NCI-H1436 (cell line): ENCODE data around the gene KAT7.

Experiments used
- DNase-seq: peaks from one replicate; lab custom pipeline; 2025; lab: John Stamatoyannopoulos, UW

Gene KAT7

DNA sequence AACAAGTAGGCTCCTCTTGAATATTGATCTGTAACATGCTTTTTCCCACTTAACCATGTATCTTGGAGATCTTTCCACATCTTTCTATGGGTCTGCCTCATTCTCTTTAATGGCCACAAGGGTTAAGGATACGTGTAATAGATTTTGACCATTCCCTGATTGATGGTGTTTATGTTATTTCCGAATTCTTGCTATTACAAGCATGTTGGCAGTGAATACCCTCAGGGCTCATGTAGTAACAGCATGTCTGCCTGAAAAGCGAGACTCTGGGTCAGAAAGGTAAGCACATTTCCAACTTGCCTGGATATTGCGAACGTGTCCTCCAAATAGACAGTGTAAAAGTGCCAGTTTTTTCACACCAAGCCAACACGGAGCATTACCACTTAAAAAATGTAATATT is 54.4 kb downstream of the KAT7 start:
- DNase-seq, result no peak

DNA sequence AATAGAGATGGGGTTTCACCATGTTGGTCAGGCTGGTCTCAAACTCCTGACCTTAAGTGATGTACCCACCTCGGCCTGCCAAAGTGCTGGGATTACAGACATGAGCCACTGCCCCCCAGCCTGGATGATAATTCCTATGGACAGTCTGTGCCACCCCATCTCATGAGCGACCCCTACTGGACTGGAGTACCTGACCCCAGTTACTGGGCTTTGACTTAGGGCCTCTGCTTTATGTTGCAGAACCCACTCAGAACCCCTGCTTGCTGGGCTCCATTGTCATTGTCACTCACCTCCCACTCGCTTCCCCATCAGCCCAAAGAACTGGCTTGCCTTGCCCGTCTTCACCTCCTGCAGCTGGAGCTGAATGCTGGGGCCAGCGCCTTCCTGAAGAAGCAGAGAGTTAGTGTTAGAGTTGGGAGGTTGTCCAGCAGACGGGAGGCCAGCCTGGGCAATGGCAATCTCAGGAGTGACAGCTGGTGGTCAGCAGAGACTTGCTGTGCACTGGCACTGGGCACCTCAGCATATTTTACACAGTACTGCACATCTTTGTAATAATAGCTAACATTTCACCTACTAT is 55.4 kb downstream of the KAT7 start:
- DNase-seq, result no peak

DNA sequence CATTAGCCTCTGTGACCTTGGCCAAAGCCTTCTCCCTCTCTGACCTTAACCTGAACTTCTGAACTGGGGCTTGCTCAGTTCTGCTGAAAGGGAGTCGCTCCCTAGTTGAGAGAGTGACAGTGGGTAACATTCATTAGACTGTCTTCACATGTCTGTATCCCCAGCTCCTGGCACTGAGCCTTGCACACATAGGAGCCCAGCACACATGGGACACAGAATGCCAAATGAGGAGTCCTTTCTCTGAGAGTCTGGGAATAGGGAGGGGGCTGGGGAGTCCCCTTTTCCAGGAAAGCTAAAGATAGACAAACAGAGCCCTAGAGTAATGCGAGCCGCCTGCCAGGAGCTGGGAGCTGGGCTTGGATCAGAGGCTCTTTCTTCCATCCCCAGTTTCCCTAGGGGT is 56.8 kb downstream of the KAT7 start:
- DNase-seq, result no peak

DNA sequence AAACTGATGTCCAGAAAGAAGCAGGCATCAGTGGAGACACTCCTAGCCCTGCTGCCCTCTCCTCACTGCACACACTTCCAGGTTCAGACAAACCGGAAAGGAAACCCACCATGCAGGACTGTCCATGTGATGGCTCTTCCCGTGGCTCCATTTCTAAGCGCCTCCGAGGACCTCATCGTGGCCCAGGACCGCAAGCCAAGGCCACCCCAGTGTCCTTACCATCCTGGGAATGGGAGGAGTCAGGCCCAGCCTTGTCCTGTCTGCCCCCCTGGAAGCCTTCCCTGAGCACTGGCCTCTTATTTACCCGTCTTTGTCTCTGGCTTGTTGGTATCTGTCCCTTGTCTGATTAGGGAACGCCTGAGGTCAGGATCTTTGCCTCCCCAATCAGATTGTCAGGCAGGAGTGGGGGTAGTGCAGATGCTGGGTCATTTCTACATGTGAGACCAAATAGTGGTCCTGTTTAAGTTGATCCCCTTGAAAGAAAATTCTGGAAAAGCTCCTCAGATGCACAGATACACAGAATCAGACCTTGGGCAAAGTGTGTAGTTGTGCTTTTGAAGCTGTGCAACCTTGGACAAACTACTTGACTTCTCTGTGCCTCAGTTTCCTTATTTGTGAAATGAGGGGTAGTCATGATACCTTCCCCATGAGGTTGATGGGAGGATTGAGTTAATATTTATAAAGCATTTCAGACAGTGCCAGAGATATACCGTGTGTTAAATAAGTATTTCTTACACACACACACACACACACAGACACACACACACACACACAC is 58.6 kb downstream of the KAT7 start:
- DNase-seq, result no peak

DNA sequence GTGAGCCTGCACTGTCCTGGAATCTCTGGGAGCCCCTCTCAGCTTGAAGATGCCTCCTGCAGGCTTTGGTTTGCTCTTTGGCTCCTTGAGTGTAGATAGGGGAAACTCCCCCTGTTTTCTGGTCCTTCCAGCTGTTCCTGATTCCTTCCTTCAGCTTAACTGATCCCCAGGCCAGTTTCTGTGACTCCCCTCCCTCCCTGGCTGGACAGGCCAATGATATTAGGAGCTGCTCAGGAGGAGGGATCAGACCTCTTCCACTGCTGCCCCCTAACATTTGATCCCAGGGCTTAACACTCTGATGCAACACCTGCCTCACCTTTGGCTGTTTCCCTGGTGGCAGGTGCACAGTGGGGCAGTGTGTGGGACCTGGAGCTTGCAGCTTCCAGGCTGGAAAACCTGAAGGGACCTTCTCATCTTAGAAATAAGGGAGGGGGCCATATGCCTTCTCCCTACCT is 59.6 kb downstream of the KAT7 start, which contains the start of gene TAC4:
Gene TAC4 (minus strand): TSS at position 51 of the 455 bp plus-strand sequence. CDS start 52 bp downstream, outside the sequence.
- no peak for DNase-seq

DNA sequence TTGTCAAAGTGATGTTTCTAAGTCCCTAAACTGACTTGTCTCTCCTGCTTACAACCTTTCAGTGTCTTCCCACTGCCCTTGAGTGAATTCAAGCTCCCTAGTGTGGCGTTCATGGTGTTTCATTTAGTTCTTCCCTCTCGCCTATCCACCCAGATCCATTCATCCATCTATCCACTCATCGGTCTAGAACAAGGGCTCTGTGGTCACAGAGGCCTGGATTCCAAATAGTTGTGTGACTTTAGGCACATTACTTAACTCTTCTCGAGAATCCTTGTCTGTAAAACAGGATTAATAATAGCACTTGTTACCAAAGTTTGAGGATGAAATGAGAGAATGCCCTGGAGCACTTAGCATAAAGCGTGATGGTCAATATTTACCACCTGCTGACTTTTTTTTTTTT is 60.3 kb downstream of the KAT7 start:
- DNase-seq, result no peak

DNA sequence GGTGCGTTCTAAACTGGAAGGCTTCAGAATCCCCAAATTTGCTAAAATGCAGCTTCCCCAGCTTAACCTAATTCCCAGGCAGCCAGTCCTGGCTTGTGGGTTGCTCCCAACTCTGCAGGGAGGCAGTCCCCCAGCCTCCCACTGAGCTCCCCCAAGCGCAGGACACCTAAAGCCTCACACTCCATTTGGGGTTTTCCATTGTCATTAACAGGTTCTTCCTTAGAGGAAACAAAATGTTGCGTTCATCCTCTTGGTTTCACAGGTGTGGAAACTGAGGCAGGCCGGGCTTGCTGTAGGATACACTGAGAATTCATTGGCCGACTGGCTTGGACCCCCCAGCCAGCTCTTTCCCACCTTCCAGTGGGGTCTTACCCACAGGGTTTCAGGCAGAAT is 61.7 kb downstream of the KAT7 start:
- DNase-seq, result no peak

DNA sequence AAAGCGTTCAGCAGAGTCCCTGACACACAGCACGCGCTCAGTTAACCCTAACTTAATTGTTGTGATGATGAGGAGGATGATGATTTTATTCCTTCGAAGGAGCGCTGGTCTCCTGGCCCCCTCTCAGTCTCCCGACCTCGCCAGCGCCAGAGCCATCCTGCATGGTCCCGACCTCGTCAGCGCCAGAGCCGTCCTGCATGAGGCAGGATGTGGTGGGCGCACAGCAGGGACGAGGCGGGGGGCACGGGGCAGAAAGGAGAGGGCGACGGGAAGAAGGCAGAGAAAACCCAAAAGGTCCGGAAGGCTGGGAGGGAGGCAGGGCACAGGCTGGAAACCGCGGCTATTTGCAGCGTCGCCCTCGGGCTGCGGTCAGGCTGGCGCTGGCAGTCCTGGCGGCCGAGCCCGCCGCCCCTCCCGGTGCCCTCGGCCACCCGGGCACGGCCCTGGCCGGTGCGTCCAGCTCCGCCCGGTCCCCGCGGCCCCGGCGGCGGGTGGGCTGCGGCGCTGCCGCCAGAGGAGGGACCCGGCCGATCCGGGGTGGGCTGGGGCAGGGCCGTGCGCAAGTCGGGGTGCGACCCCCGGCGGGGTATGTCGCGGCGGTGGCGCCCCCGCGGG is 62.4 kb downstream of the KAT7 start:
- no peak for DNase-seq

DNA sequence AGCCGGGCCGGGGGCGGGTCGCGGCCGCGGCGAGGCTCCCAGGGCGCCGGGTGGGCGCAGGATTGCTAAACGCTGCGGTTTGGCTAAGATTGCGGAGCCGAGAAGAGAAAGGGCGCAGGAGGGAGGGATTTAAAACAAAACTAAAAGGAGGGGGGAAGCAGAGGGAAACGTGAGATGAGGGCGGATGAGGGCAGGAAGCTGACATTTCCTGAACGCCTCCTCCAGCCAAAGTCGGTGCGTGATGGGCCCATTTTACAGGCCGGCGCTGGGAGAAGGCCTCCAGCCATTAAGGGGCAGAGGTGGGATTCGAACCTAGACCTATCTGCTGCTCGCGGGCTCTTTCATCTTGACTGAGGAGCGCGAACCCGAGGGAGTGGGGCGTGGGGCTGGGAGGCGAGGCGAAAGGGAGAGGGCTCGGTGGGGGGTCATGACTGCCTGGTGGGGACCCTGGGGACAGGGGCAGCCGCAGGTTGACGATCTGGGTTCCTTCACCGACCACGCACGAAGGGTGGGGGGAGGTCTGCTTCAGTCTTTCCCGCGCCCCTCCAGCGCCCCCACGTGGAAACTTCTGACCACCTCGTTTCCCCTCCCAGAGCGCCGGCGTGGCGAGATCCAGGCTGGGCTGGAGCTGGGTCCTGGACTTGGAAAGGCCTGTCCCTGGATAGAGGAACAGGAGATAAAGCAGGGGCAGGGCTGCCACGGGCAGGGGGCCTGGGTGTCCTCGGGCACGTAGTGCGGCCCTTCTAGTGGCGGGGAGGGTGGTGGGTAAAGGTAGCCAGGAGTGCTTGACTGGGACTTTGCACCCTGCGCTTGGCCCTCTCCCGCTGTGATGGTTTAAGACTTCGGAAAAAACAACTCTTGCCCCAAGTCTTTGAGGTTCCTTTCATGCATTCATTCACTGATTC is 63.2 kb downstream of the KAT7 start:
- peak; percentile 74 for DNase-seq

DNA sequence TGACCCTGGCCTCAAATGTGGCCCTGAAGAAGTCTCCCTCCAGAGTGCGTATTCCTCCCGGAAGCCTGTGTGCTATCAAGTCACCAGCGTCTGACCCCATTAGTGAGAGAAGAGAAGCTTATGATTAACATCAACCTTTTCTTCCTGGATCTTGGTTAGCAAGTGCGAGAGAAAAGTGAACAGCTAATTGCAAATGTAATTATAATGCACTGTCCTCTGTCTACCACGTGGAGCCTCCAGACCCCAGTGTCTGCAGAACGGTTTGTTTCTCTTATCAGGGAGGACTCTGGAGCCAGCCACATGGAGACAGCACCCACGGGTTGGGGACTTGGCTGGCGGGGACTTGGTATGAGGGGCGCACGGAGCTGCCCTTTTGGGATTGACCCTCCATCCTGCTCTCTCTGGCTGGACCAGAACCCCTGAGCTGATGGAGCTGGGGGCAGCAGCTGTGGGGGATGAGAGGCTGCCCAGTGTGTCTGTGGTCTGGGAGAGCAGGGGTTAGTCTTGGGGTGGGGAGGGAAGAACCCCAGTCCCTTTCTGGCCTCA is 65.1 kb downstream of the KAT7 start:
- DNase-seq, result no peak

DNA sequence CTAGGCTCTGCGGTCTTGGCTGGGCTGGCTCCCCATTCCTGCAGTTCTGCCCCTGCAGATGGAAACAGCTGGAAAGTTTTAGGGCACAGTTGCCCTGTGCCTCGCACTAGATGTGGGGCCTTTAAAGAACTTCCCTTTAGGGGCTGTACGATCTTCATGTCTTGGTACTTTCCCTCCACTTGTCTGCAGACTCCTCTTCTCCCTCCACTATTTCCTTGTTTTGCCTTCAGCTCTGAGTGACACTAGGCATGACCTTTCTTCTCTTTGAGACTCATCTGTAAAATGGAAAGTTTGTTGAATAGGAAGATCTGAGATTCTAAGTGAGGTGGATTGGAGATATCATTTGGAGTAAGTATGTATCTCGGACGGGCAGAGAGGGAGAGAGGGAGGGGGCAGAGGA is 65.6 kb downstream of the KAT7 start:
- DNase-seq, result no peak

DNA sequence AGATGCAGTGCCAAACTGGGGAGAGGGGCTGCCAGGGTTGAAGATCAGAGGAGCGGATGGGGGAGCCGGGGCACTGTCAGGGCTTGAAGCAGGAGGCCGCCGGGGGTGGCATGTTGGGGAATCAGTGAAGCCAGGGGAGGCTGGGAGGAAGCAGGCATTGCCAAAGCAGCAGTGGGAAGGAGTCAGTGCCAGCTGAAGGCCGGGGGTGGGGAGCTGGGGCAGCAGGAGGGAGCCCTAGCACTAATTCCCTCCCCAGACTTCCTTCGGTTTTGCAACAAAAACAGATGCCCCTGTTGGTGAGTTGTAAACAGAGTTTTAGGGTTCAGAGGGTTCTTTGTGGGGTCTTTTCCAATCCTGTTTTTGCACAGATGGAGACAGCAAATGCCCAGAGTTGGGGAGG is 70.3 kb downstream of the KAT7 start:
- DNase-seq, result no peak

DNA sequence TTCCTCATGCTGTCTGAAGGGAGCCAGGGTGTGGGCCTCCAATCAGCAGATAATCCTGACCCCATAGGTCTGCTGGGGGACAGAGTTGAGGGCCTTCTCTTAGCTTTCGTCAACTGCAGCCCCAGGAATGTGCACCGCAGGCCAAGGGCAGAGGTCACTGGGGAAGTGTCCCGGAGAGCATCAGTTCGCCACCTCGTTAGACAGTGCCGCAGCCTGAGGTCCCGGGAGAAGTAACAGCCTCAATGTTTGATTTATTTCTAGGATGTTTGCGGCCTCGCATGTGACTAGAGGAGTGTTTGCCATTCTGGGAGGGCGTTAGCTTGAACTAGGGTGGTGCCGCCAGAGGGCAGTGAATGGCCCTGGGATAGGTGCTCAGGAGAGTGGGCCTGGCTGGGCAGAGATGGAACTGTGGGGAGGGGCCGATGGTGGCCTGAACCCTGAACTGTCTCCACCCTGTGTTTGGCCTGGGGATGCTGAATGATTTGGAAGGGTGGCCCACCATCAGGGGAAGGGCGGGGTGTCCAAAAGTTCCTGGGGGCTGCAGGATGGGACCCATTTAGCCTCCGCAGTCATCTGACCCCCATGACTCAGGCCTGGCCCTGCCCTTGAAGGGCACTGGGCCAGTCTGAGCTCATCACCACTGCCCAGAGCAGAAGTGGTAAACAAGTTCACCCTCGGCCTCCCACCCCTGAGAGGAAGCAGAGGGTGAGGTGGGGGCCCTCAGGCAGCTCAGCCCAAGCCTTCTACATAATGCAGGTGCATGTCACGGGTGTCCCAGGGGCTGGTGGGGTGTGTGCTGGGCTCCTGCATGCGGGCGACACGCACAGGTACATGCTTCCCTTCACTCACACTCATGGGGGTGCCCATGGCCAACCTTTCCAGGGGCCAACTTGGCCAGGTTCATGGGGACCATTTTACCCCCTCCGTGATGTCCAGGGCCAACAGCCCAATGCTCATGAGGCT is 71.8 kb downstream of the KAT7 start:
- DNase-seq, result no peak

DNA sequence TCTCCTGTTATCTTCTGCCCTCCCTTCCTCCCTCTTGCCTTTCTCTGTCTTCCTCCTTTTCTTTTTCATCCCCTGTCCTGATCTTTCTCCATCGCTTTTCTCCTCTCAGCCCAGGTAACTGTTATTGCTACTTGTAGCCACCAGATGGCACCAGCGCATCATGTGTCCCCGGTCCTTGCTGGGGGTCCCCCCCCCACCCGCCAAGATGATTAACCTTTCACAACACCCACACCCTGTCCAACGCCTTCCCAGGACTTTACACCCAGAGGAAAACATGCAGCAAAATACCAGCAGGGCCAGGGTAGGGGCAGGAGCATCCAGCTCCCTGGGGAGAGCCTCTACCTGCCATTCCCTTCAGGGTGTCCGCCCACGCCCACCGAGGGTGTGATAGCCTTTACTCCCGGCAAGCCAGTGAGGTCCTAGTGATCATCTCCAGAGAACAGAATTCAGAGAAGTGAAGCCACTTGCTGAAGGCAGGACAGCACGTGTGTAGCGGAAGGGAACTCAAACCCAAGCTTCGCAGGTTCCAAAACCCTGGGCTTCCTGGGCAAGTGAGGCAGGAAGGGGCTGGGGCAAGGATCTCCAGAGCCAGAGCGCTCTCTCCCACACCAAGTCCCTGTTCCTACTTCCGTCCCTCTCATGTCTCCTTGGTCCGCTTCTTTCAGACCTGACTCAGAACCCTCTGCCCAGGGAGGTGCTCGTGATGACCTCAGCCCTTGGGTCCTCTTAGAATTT is 72.8 kb downstream of the KAT7 start:
- peak; percentile 45 for DNase-seq

DNA sequence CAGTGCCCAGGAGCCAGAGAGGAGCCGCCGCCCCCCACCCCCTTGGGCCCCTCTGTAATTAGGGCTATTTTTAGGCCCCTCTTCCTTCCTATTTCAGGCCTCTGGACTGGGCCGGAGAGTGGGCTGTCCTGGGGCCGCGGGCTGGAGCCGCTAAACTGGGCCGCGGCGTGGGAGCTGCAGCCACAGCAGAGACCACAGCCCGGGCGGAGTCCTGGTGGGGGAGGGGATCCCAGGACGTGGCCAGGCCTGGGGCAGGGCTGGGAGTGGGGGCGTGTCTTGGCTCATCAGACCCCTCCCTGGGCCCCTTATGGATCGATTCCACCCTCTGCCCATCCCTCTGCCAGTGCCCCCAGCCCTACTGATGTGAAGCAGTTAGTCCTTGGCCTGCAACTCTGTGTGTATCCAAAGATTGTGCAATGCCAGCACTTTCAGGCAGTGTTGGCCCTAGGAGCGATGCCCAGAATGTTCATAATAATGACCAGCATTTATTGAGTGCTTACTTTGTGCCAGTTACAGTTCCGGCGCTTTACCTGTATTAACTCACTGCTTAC is 74.4 kb downstream of the KAT7 start:
- DNase-seq, result no peak

DNA sequence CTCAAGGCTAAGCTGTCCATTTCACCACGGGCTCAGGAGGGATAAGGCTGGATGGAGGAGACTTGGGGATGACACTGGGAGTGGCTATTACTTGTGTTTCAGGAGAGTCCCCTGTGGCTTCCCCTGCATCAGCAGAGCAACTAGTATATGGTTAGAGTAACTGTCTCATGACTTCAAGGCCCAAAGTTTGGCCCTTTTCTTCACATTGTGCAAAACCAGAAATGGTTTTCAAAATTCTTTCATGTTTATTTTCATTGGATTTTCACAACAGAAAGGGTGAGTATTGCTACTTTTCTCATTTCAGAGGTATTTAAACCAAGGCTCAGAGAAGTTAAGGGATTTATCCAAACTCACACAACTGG is 77.5 kb downstream of the KAT7 start:
- no peak for DNase-seq

DNA sequence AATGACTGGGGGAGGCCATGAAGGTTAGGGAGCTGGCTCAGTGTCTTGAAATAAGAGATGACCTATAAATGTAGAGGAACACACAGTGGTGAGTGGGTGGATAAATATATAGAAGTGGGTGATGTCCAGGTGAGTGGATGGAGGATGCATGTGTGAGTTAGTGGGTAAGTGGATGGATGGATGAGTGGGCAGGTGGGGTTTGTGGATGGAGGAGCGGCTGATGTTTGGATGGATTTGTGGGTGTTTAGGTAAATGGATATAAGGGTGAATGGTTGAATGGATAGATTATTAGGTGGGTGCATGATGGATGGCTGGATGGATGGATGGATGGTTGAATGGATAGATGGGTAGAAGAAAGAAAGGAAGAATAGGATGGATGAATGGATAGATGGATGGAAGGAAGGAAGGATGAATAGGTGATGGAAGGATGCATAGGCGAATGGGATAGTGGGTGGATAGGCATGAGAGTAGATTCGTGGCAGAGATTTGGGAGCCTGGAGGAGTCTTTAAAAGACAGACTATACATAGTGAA is 78.5 kb downstream of the KAT7 start:
- DNase-seq, result no peak

DNA sequence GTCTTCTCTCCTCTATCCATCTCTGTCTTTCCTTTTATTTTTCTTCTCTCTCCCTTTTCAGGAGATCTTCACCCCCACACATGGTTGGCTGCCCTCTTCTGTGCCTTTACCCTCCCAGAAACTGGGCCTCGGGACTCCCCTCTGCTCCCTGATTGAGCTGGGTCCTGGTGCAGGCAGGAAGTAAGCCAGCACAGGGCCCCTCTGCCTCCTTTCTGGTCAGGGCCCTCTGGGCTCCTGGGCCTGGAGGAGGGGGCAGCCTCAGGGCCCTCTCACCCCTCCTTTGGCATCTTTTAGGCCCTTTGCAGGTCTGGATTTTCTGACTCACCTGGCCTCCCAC is 80.5 kb downstream of the KAT7 start:
- no peak for DNase-seq

DNA sequence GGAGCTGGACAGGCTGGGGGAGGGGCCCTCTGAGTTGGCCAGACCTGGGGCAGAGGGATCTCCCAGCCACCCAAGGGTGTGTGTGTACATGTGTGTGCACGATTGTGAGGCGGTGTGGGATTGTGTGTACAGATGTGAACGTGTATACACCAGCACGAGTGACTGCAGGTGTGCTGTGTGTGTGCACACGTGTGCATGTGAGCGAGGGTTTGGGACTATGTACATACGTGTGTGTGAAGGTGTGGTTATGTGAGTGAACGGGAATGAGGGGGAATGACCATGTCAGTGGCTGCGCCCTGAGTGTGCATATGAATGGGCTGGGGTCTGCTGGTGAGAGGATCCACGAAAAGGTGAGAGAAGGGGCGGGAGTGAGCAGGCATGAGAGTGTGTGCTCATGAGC is 81.8 kb downstream of the KAT7 start:
- DNase-seq, result no peak

DNA sequence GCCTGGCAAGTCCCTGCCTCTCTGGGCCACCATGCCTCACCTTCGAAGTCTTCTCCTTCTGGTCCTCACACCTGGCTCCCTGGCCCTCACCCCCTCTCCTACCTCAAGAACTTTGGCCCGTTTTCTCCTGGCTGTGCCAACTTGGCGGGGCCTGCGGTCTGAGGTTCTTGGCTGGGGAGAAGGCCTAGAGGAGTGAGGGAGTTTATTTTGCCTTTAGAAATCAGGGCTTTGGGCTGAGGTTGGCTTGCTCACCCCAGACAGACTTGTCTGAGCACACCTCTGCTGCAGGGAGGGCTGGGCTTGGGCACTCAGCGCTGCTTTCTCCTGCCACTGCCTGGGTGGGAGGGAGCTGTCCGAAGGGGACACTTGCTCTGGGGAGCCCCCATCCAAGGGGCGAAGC is 82.7 kb downstream of the KAT7 start:
- no peak for DNase-seq
